Stimulated activated CD8-positive, alpha-beta memory T cell treated with anti-CD3 and anti-CD28 coated beads, Interleukin-4, amount 100 ng/mL, for 4 hours (primary cell): ENCODE data around the gene ATP10B.

Experiments
- DNase-seq, 2 donors: peaks; one replicate each; pipeline ENCODE4 v3.0.0-alpha.2; 2020; ENCODE audit warnings: low read depth in 2 of 2, low spot score in 1 of 2

ATP10B gene

DNA sequence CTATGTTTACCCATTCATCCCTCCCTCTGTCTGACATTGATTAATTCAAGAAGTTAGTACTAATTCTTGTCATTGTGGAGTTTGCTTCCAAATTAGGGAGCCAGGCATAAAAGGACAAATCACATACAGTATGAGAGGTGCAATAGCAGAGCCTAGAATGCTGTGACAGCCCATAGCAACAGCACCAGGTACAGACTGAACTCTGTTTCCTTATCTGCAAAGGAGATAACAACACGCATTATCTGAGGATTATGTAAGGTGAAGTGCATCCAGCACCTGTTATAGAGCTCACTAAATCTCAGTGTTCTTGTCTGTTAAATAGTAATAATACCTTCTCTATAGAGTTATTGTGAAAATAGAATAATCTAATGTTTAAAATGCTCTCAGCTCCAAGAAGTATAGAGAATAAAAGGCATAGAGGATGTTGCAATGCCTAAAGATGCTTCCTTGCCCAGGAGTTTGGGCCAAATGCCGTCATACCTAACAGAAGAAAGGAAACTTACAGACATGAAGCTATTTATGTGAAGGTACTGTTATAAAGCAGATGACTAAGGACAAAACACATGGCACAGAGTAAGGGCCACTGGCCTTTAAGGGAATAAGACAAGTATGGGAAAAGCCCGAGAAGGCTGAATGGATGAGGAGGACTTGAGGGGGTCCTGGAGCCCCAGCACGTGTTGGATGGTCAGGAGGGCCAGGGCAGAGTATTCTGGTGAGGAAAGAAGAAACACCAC lies 214.5 kb downstream of the ATP10B start:
- no peak for DNase-seq

DNA sequence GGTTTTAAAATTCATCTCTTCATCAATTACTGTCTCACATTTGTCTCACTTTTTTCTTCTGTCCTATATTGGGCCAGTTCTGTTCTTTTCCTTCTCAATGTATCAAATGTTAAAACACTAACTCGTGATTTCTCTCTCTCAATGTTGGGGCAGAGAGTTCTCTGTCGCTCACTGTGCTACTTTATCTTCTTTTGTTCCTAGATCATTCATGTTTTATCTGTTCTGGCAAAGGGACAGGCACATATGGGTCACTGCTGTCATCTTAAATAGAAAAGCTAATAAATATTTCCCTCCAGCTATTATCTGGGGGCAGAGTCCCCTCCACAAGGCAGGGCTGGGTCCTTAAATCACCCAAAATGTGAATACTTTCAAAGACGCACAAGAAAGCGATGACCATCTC lies 216.3 kb downstream of the ATP10B start:
- DNase-seq = no peak

DNA sequence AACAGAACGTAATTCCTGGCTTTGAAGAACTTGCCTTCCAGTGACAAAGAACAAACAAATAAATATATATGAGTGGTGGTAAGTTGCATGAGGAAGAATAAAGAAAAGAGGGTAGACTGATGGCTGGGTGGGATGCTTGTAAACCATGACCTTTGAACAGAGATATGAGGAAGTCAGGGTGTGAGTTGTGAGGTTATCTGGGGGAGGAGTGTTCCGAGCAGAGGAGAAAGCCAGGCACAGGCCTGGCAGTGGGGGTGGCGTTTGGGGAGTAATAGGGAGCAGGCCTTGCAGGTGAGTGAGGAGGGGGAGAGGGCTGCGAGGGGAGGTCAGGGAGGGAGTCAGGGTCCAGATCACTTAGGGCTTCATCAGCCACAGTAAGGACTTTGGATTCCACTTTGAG lies 217.0 kb downstream of the ATP10B start:
- no peak for DNase-seq

DNA sequence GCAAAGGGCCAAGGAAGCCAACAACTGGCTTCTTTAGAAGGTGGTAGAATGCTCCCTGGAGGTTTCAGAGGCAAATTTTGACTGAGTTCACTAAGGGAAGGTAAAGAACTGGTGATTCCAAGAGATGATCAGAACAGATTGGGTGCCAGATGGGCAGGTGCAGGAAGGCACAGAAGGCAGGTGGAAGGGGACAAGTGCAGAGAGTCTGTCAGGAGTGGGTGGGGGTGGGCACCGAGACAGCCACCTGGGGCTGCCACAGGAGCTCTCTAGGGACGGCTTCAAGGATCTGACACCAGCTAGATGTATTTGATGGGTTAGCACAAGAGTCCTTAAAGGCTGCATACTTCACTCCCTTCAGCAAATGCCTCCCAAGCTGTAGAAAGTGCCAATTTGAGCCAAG lies 223.0 kb downstream of the ATP10B start:
- no peak for DNase-seq

DNA sequence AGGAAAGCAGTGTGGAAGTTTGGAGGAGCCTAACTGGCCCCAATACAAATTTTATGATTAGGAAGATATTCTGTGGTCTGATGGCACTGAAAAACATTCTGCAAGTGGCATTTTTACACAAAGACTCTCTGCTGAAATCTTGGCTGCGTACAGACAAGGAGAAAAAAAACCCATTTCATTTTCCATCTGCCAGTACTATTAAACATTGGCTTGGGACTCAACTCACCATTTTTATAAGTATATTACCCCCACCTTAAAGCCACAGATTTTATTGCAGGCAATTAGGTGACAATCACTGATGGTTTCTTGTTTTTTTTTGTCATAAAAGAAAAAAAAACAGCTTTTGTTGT lies 223.4 kb downstream of the ATP10B start:
- no peak for DNase-seq

DNA sequence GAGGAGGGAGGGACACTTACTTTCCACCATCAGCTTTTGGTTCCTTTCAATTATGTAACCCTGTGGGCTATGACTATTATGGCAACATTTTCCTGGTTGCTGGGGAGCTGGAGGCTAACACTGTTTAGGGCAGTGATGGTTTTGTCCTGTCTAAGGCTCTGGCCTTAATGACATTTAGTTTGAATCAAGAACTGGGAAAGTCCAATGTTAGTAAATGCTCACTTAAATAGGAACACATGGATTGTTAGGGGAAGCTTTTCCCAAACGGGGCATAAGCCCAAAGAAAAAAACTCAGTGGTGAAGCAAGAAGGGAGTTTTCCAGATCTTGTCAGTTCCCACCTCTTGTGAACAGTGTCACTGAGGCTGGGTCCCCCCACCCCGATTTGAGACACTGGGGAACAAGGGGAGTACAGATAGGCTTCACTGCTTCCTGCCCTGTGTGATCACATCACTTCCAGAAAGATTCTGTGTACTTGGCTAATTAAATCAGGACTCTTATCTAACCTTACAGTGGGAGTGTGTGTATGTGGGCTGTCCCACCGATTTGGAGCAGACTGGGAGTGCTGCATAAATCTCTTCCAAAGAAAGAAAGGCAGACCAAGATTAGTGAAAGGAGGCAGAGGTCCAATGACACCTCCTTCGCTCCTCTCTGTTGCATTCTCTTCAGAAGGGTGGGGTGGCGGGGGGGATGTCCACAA lies 223.9 kb downstream of the ATP10B start:
- DNase-seq = no peak

DNA sequence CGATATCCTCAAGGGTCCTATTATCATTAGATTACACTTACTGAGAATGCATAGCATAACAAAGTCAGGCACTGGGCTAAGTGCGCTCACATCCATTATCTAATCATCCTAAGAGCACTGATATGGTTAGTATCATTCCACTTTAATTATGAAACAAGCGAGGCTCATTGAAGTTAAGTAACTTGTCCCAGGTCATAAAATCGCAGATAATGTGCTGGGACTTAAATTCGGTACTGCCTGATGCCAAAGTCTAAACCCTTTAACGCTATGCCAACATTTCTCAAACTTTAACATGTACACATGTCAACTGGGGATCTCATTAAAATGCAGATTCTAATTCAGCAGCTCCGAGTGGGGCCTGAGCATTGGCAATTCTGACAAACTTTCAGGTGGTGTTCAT lies 225.7 kb downstream of the ATP10B start:
- DNase-seq = no peak

DNA sequence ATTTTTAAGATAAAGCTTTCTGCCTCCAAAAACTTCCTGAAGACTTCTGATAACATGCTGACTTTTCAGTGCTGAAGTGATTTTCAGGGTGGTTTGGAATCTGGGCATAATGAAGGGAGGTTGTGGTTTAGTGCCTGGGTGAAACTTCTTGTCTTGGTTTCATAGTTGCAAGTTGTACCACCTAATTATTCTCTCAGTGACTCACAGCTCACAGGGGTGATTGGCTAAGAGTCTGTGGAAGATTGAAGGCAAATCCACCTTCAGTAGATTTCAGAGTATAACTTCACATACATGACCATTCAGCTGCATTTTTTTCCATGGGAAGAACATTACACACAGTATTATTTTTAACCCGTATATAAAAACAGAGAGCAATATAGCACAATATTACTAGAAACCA lies 230.5 kb downstream of the ATP10B start:
- no peak for DNase-seq

DNA sequence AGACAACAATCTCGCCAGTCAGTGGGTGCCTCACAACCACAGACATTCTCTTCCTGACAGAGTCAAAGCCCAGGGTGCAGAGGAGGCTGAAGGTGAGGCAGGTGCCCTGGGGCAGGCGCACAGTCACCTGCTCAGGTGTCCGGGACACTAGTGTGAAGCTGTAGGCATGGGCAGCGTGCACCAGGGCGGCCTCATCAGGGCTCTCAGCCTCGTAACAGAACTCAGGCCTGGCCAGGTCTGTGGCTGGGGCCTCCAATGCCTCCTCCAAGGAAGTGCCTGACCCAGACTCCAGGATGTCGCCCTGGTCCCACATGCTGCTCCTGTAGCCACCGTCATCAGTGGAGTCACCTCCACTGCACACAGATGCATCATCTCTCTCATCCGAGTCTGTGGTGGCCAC lies 231.6 kb downstream of the ATP10B start:
- no peak for DNase-seq

DNA sequence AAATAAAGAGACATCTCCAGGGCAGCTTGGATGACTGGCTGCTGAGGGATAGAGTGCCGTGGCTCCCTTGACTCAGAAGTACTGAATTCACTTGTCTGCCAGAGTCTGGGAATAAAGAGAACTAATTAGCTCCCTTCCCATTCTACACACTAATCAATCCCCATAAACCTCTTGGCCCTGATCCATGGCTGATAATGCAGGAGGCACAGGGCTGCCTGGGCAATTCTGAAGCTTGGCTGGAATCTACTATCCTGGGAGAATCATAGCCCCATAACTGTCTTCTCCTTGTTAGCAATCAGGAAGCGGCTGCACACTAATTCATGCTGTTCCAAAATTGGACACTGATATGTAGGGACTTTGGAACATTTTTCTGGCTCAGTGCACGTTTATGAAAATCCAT lies 232.6 kb downstream of the ATP10B start:
- no peak for DNase-seq

DNA sequence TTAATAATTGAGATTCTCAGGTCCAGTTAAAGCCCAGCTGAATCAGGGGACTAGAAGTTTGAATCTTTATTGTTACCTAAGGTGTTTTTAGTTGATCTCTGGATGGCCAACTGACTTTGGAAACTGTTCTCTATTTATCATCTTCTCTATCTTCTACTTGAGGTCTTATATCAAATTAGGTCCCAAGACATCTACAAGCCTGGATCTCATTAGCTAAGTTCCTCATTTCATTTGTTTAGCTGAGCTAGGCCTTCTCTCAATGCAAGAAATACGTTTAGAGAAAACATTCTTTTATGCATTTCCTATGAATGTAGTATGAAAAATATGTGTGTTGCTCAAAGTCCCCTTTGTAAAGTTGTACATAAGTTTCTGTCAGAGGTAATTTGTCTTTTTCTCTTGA lies 233.7 kb downstream of the ATP10B start:
- no peak for DNase-seq

DNA sequence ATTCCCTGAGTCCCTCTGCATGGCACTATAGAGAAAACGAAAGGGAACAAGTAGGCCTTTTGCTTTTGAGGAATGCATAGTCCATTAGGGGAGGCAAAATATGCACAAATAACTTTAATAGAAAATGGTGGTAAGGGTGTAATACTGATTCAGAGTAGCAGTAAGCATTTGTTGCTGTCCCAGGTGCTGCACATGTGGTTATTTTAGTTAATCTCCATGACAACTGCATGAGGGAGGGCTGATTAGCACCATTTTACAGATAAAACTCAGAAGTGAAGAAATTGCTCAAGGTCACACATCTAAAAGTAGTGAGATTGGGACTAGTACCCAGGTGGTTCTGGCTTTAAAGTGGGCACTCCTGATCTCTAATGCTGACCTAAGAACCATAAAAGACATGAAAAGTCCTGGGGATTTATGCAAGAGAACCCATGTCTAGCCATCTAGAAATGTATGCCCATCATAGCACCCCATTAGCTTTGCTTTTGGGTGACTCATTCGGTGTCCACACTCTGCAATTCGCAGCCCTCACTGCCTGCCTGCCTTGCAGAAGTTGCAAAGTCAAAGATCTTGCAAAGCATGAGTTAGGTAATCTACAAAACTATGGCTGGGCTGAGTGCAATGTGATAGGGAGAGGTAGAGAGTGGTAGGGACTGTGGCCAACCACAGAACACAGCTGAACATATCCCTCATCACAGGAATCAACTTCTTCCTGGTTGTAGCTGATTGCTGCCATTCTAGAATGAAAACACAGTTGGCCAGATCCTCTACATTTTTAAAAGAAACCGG lies 235.1 kb downstream of the ATP10B start:
- DNase-seq = no peak

DNA sequence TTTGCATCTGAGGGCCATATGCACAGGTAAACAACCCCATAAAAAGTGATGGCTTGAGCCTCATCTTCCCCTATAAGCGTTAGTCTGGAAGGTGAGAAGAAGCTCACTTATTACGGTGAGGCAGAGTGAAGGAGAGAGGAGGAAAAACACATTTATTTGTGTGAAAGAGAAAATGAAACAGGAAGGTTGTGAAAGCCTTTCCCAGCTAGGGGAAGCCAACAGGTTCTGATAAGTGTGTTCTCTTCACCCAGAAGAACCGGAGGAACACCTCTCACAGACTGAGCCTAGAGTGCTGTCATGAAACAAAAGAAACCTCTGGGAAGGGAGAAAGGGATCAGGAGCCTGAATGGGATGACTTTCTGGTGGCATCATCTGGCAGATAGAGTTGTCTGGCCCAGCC lies 237.9 kb downstream of the ATP10B start:
- no peak for DNase-seq

DNA sequence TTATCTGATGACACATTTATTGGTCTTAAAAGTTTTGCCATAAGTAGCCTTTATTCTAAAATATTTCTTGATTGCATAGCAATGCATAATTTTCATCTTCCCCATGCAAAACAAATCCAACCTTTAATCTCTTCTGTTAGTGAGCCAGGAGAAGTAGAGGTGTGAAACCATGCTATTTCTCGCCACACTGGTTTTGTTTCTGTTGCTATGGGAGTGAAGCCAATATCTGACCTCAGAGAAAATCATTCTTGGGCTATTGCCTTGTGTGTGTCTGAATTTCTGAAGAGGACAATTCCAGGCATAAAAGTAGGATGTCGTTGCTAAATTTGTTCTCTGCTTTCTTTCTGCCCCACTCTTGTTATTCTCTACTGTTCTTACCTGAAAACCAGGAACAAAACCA lies 246.7 kb downstream of the ATP10B start:
- DNase-seq = no peak

DNA sequence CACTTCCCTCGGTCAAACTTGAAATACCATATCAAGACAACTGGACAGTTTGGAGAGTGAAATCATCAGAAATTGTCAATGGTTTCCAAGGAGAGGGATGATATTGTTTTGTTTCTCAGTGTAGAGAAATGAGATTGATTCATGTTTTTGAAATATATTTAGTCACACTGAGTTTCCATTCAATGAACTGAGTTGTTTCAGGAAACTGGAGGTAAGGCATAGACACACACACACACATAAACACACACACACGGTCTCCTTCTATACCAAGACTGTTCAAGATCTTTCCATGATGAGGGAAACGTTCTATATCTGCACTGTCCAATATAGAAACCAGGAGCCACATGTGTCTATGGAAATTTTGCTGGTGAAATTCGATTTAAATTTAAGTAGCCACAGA lies 247.5 kb downstream of the ATP10B start:
- no peak for DNase-seq

DNA sequence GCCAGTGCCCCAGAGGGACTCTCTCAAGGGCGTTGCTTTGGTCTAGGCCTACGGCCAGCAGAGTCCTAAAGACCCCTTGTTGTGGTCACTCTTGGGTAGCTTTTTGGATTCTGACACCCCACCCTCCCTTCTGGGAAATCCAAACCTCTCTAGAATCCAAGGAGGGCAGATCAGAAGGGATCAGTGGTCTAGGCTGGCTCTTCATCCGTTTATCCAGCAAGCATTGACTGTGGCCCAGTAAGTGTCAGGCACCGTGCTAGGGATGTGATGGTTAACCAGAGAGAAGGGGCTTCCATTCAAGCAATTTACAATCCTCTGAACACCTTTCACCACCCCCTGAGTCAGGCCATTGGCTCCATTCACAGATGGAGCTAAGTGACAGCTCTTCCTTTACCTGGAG lies 249.3 kb downstream of the ATP10B start:
- DNase-seq = no peak

DNA sequence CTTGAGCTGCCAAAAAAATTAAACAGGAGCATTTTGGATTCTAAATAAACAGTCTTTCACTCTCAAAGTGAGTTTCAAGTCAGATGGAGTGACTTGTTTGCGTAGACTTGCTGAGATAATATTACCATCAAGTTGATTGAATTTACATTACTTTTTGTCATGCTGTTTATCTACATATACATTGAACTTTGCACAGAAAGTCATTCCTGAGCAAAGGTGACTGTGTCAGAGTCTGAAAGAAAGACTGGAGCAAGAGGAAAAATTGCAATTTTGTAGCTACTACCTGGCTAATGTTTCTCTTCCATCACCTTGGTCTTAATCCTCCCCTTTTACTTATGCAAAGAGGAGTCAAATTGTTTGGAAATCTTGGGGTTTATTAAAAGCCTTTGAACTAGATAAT lies 251.0 kb downstream of the ATP10B start:
- no peak for DNase-seq

DNA sequence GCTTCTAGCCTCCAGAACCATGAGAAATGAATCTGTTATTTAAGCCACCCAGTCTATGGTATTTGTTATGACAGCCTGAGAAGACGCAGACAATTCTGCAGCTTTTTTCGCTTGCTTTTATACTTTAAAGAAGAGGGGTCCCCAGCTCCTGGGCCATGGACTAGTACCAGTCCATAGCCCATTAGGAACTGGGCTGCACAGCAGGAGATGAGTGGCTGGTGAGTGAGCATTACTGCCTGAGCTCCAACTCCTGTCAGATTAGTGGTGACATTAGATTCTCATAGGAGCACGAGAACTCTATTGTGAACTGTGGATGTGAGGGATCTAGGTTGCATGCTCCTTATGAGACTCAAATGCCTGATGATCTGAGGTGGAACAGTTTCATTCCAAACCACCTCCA lies 278.7 kb downstream of the ATP10B start:
- no peak for DNase-seq

DNA sequence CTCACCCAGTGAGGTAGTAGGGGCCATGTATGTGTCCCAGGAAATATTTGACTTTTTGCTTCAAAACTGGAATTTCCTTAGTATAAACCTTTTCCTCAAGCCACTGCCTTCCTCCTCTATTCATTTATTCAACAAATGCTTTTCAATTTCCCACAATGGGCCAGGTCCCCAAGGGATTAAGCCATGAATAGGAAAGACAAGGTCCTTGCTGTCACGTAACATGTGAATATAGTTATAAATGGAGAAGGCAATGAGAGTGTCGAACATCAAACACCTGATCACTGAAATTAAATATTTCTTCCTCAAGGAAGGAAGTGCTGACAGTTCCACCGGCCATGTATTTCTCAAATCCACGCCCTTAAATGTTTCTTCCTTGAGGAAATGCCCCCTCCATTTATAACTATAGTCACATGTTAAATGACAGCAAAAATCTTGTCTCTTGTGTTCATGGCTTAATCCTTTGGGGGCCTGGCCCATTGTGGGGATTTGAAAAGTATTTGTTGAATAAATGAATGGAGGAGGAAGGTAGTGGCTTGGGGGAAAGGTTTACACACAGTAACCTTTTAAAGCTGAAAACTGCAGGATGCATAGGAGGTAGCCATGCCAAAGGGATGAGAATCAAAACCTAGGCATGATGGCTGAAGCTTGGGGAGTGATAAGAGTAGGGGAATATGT lies 284.8 kb downstream of the ATP10B start:
- DNase-seq = no peak

DNA sequence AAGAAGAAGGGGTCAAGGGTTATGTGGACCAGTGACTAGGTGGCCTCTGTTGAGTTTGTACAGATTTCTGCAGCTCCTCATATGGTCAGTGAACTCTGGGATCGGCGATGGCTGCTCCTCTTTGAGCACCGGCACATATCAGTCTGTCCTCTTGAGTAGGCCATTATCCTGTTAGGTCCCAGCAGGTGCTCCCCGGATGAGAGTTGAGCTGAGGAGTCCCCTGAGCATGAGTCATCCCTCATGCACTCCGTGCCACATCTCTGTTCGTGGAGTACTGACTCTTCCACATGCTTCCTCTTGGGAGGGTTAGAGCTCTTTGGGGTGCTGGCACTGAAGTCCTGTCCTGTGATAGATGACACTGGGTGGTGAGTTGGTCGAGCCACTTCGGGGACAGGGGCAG lies 286.6 kb downstream of the ATP10B start:
- DNase-seq = no peak

DNA sequence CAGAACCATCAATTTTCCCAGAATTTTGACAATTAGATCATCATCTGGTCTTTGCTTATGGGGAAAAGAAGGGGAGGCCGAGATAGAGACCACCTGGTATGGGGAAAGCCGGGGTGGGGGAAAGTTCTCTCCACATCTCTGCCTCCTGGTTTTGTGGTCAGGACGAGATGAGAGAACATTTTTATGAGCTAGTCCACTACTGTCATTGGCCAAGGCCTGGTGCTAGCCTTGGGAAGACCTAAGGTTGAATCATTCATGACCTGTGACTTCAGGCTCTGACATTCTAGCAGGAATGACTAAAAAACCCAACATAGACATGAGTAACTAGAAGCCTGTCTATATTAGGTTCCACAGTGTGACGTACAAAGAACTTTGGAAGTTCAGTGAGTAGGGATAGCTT lies 295.2 kb downstream of the ATP10B start:
- no peak for DNase-seq
